Measurements from ENCODE around the gene POU2F3. TPM values are rescaled to one million over a fixed set of nuclear protein-coding genes. Genes with fewer than 3 reads are reported as not detected.

Gene POU2F3
- total and polyA plus RNA-seq, 2 of the 13 experiments (the other 11 are each of a cell fraction or from before 2014, with no cell fraction given), result not detected

DNA sequence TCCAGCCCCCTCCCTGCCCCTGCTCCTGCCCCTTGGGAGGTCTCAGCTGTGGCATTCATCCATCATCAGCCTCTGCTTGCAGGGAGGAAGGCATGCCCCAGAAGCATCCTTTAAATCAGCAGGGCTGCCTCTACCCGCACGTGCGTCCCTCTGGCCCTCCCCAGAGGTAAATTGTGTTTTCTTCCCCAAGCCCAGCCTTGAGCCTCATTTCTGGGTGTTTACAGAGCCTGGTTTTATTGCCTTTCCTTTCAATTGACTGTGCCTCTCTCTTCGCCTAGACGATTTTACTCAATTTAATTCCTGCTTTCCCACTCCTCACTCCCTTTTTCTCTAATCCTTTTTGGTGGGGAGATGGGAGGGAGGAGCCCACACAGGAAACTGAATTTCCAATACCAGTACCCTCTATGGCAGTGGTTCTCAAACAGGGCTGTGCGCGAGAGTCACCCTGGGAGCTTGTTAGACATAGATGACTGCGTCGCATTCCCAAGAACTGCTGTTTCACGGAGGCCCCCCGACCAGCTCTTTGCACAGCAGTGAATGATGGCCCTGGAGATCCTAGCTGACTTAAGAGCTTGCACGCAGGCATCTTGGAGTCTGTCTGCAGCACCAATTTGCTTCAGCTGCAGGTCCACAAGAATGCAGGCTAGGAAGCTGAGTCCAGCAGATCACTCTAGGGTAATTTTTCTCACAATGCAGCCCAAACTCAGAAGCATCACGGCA is 44.2 kb upstream of the POU2F3 start:
- H3K79me2 ChIP-seq (ENCODE audit: insufficient read depth, low read length), result no peaks in the 10 kb centered on the region
- DNase-seq (ENCODE audit: low spot score) (no peak), ATAC-seq (no peak), FAIRE-seq (no peak)
- no peak overlapping the region for H3K4me2 ChIP-seq (ENCODE audit: low read depth, low read length)
- H4K20me1 ChIP-seq (ENCODE audit: insufficient read depth, low read length), result no peaks in the 10 kb centered on the region
- H3K4me3 ChIP-seq (replicated peaks in 1 of 3; ENCODE audit: insufficient read depth in 1 of 3, low read depth in 2 of 3, low read length in 3 of 3), result no peak overlapping the region
- H2AFZ ChIP-seq (ENCODE audit: low read length), result no peak overlapping the region
- no peaks in the 10 kb centered on the region for H3K9me3 ChIP-seq (ENCODE audit: low read length)
- ChIA-PET CTCF (ENCODE audit: low intra/inter-chr PET ratio, low total read pairs) (no interaction called here), POLR2A (interaction anchor here (4.3 to 4.6 kb wide), 2 partner anchors 10 to 13 kb away, joined by 72 to 160 read pairs; no protein-coding TSS in a partner anchor)
- H3K27me3 ChIP-seq (ENCODE audit: control insufficient read depth in 1 of 2, insufficient read depth in 2 of 2, low read length in 2 of 2), result no peaks in the 10 kb centered on the region
- no peak overlapping the region for H3K9ac ChIP-seq (ENCODE audit: insufficient read depth, low read depth, low read length)
- intact Hi-C loops (cut with micrococcal nuclease; ENCODE audit: unreplicated experiment) (no loop called here), in situ Hi-C loops (cut with HindIII; ENCODE audit: extremely low pct_ligation_motif_present, low pct_unique_long_range_greater_than_20kb) (no loop called here)
- peaks cover 97% of the 10 kb centered on the region for H3K4me1 ChIP-seq (ENCODE audit: insufficient read depth, low read length)
- H3K27ac ChIP-seq (ENCODE audit: extremely low read length, insufficient read depth, low read length), result no peak overlapping the region
- no TSS peak for BruUV-seq (replicated peaks)
- H3K36me3 ChIP-seq (replicated peaks in 1 of 2; ENCODE audit: control insufficient read depth in 1 of 2, insufficient read depth in 2 of 2, low read length in 2 of 2), result no peaks in the 10 kb centered on the region
- 81% methylated on average over 13 of the region's 13 CpGs for WGBS (ENCODE audit: low lambda C conversion rate)
- TF ChIP-seq, protein P1, sequence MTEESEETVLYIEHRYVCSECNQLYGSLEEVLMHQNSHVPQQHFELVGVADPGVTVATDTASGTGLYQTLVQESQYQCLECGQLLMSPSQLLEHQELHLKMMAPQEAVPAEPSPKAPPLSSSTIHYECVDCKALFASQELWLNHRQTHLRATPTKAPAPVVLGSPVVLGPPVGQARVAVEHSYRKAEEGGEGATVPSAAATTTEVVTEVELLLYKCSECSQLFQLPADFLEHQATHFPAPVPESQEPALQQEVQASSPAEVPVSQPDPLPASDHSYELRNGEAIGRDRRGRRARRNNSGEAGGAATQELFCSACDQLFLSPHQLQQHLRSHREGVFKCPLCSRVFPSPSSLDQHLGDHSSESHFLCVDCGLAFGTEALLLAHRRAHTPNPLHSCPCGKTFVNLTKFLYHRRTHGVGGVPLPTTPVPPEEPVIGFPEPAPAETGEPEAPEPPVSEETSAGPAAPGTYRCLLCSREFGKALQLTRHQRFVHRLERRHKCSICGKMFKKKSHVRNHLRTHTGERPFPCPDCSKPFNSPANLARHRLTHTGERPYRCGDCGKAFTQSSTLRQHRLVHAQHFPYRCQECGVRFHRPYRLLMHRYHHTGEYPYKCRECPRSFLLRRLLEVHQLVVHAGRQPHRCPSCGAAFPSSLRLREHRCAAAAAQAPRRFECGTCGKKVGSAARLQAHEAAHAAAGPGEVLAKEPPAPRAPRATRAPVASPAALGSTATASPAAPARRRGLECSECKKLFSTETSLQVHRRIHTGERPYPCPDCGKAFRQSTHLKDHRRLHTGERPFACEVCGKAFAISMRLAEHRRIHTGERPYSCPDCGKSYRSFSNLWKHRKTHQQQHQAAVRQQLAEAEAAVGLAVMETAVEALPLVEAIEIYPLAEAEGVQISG (CRISPR knock-in tag; IDR thresholded peaks at IDR 0.05), result no peak
- TF ChIP-seq SP1 (IDR thresholded peaks at IDR 0.05) (no peak), SP1 (CRISPR knock-in tag; IDR thresholded peaks at IDR 0.05) (no peak), ZNF570 (CRISPR knock-in tag; IDR thresholded peaks at IDR 0.05; ENCODE audit: borderline replicate concordance) (no peak), ZNF430 (CRISPR knock-in tag; IDR thresholded peaks at IDR 0.05) (no peak), SNRNP70 (IDR thresholded peaks at IDR 0.05; ENCODE audit: low read depth, low read length) (no peak)
- TF ChIP-seq, protein P2, sequence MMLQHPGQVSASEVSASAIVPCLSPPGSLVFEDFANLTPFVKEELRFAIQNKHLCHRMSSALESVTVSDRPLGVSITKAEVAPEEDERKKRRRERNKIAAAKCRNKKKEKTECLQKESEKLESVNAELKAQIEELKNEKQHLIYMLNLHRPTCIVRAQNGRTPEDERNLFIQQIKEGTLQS (CRISPR knock-in tag; IDR thresholded peaks at IDR 0.05), result no peak
- TF ChIP-seq, protein P3, sequence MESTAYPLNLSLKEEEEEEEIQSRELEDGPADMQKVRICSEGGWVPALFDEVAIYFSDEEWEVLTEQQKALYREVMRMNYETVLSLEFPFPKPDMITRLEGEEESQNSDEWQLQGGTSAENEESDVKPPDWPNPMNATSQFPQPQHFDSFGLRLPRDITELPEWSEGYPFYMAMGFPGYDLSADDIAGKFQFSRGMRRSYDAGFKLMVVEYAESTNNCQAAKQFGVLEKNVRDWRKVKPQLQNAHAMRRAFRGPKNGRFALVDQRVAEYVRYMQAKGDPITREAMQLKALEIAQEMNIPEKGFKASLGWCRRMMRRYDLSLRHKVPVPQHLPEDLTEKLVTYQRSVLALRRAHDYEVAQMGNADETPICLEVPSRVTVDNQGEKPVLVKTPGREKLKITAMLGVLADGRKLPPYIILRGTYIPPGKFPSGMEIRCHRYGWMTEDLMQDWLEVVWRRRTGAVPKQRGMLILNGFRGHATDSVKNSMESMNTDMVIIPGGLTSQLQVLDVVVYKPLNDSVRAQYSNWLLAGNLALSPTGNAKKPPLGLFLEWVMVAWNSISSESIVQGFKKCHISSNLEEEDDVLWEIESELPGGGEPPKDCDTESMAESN (CRISPR knock-in tag; conservative IDR thresholded peaks at IDR 0.05), result no peak
- TF ChIP-seq, protein P4, sequence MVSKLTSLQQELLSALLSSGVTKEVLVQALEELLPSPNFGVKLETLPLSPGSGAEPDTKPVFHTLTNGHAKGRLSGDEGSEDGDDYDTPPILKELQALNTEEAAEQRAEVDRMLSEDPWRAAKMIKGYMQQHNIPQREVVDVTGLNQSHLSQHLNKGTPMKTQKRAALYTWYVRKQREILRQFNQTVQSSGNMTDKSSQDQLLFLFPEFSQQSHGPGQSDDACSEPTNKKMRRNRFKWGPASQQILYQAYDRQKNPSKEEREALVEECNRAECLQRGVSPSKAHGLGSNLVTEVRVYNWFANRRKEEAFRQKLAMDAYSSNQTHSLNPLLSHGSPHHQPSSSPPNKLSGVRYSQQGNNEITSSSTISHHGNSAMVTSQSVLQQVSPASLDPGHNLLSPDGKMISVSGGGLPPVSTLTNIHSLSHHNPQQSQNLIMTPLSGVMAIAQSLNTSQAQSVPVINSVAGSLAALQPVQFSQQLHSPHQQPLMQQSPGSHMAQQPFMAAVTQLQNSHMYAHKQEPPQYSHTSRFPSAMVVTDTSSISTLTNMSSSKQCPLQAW (CRISPR knock-in tag; IDR thresholded peaks at IDR 0.05), result no peak
